ENCODE data around the gene SLC66A2.

DNA sequence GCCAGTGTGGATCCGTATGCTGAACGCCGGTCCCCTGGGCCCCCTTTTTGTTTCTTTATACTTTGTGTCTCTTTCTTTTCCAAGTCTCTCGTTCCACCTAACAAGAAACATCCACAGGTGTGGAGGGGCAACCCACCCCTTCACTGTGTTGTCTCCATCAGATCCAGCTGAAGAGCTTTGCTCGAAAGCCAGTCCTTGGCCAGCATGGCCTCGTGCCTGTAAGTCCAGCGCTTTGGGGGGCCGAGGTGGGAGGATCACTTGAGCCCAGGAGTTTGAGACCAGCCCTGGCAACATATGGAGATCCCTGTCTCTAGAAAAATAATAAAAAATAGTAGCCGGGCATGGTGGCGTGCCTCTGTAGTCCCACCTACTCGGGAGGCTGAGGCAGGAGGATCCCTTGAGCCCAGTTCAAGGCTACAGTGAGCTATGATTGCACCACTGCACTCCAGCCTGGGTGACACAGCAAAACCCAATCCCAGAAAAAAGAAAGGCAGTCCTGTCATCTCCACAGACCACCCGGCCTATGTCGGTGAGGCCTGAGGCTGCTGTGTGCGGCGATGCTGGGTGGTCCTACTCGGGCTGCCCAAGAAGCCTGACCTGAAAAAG, 9.6 kb upstream of the SLC66A2 start:
- TF ChIP-seq CTCF (conservative IDR thresholded peaks at IDR 0.05 in 1 of 2, IDR thresholded peaks at IDR 0.05 in 1 of 2; ENCODE audit: extremely low read depth in 1 of 2, insufficient read depth in 1 of 2, low read depth in 1 of 2, low read length in 2 of 2), result no peak
- TF ChIP-seq EZH2 (IDR thresholded peaks at IDR 0.05; ENCODE audit: borderline replicate concordance, low read length), result no peak
